Left ventricle myocardium inferior (tissue), 1 donor: Measurements from ENCODE around the gene SLC25A6. TPM values are rescaled to one million over a fixed set of nuclear protein-coding genes. Genes with fewer than 3 reads are reported as not detected.

Experiments used
- DNase-seq: peaks from one replicate; pipeline ENCODE4 v3.0.0-alpha.2; 2020
- H3K27ac ChIP-seq: fragments of 200-600 bp; replicated peaks from 2 replicates; pipeline ENCODE4 v1.8.0; 2021
- H3K27me3 ChIP-seq: fragments of 200-600 bp; 2 replicates; pipeline ENCODE4 v1.8.0; 2021; ENCODE audit warnings: low read depth
- H3K36me3 ChIP-seq: fragments of 200-600 bp; 2 replicates; pipeline ENCODE4 v1.8.0; 2021
- H3K4me1 ChIP-seq: fragments of 200-600 bp; 2 replicates; pipeline ENCODE4 v1.8.0; 2021
- H3K4me3 ChIP-seq: fragments of 200-600 bp; 2 replicates; pipeline ENCODE4 v1.8.0; 2021; ENCODE audit warnings: mild to moderate bottlenecking, moderate library complexity
- H3K9me3 ChIP-seq: fragments of 200-600 bp; replicated peaks from 2 replicates; pipeline ENCODE4 v1.8.0; 2021
- CTCF ChIP-seq: fragments of 200-600 bp; IDR thresholded peaks from 2 replicates; pipeline ENCODE4 v1.8.0; 2021; ENCODE audit warnings: antibody characterized with exemption, mild to moderate bottlenecking, borderline replicate concordance
- intact Hi-C: fragments of 100-400 bp; cut with micrococcal nuclease; formaldehyde crosslinking; loops from one replicate; pipeline ENCODE4 v1.11.0; 2022
- total RNA-seq: library from RNA; stranded (reverse); fragmentation: NEBNext Ultra II Directional; extraction: Animal tissue kit (Norgen Biotek cat#: 25700); gene quantifications from one replicate; pipeline ENCODE4 v1.2.1, GENCODE V29; 2021
- donor health status: DM: no; HTN: yes; CAD: no; lungs with severe emphysema.

The SLC25A6 gene
- total RNA-seq, 1 donor from 2014 or later, result 158 TPM

GRCh38 chrX:1417921-1418771, 26.2 kb upstream of the SLC25A6 start:
- Histone ChIP-seq H3K27me3 (no peaks in the 10 kb centered on the region), H3K9me3 (peaks cover 24% of the 10 kb centered on the region), H3K27ac (no peak overlapping the region), H3K36me3 (peaks cover 56% of the 10 kb centered on the region), H3K4me3 (no peak overlapping the region), H3K4me1 (no peaks in the 10 kb centered on the region)
- no peak for DNase-seq
- intact Hi-C loops, result no loop called here
- no peak for TF ChIP-seq CTCF

GRCh38 chrX:1416965-1417760, 25.2 kb upstream of the SLC25A6 start:
- H3K27ac ChIP-seq, result no peak overlapping the region
- H3K9me3 ChIP-seq, result peaks cover 14% of the 10 kb centered on the region
- TF ChIP-seq CTCF, result no peak
- H3K36me3 ChIP-seq, result peaks cover 56% of the 10 kb centered on the region
- H3K27me3 ChIP-seq, result no peaks in the 10 kb centered on the region
- H3K4me3 ChIP-seq, result no peak overlapping the region
- no peaks in the 10 kb centered on the region for H3K4me1 ChIP-seq
- intact Hi-C loops, result no loop called here
- DNase-seq, result no peak

- no peak overlapping the region for H3K27ac ChIP-seq
- H3K4me3 ChIP-seq, result no peak overlapping the region
- peaks cover 55% of the 10 kb centered on the region for H3K36me3 ChIP-seq
- H3K27me3 ChIP-seq, result no peaks in the 10 kb centered on the region
- TF ChIP-seq CTCF, result no peak
- H3K9me3 ChIP-seq, result peaks cover 8% of the 10 kb centered on the region
- no peaks in the 10 kb centered on the region for H3K4me1 ChIP-seq
- no peak for DNase-seq
- intact Hi-C loops, result no loop called here
These were observed 24.4 kb upstream of the SLC25A6 start for GRCh38 chrX:1416327-1416784.

GRCh38 chrX:1412551-1413161, 20.7 kb upstream of the SLC25A6 start:
- Histone ChIP-seq H3K27ac (no peak overlapping the region), H3K27me3 (no peaks in the 10 kb centered on the region), H3K4me1 (no peaks in the 10 kb centered on the region), H3K4me3 (no peak overlapping the region), H3K36me3 (peaks cover 38% of the 10 kb centered on the region), H3K9me3 (no peaks in the 10 kb centered on the region)
- DNase-seq, result no peak
- intact Hi-C loops, result no loop called here
- no peak for TF ChIP-seq CTCF

GRCh38 chrX:1411326-1411725, 19.4 kb upstream of the SLC25A6 start:
- no peak for DNase-seq
- Histone ChIP-seq H3K36me3 (peaks cover 51% of the 10 kb centered on the region), H3K27ac (no peak overlapping the region), H3K27me3 (no peaks in the 10 kb centered on the region), H3K4me3 (no peak overlapping the region), H3K9me3 (no peaks in the 10 kb centered on the region), H3K4me1 (no peaks in the 10 kb centered on the region)
- intact Hi-C loops, result no loop called here
- no peak for TF ChIP-seq CTCF
